DMS153 (cell line): ENCODE data around the gene IGF2R.
"Not testable (repeated sequence)": the region's sequence is repeated elsewhere in the genome, so short reads cannot be mapped to it uniquely, and the experiment has no call there.

Source experiments
- DNase-seq: peaks from one replicate; lab custom pipeline; 2025; lab: John Stamatoyannopoulos, UW

IGF2R gene

DNA sequence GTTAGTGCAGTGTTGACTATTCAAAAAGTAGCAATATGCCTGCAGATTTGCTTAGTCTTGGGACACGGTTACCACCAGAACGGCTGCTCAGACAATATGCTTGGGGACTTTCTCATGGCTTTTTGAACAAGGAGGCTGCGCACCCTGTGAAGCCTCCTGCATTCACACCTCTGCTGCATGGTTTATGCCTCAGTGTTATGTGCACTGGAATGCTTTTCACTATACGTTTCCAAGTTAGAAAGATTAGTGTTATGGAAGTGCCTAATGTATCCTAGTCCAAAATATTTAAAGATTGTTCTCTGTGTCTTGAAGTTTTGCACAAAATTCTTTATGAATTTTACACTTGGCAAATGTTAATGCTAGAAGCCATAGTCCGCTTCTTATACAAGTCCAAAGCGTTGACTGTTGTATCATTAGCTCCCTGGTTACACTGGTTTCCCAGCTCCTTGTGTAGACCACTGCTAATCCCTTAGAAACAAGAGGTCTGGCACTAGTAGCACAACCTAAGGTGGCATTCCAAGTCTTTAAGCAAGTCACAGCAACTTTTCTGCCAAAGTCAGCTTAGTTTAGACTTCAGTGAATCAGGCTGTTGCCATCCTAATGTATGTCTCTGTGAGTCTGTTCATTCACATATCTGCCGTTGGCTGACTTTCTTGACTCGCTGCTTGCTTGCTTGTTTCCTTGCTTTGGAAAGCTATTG lies 126.4 kb downstream of the IGF2R start:
- DNase-seq = no peak

DNA sequence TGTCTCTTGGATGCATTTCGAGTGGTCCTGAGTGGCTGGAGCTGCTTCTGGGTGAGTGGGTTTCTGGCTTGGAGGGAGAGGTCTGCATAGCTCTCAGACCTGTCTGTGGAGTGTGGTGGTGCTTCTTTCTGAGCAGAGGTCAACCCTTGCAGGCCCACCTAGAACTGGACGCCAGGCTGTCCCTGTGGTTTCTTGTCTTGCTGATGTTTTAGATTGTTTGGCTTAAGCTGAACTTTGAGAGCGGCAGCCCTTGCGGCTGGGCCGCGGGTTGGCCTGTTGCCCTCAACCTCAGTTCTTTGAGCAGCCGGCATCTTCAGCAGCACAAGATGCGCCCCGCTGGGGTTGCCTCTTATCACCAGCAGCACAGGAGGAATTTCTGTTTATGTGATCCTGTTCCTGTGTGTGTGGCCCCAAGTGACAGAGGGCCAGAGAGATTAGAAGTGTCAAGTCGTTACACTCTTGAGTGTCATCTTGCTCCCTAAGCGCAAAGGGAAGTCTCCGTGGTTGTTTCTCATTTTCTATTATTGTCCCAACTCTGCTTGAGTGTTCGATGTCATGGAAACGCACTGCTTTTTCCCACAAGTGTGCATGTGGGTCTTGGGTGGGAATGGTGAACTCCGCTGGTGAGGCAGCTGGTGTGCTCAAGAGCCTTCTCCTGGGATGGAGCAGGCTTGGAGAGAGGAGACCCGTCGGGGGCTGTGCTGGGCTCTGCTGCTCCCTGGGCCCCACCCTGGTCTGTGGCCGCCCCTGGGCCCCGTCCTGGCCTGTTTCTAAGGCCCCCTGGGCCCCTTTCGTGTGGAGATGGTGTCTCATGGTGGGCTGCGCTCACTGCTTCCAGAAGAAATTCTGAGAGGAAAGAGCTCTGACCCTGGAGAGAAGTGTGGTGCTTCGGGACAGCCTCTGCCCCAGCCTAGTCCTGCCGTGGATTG lies 132.7 kb downstream of the IGF2R start:
- DNase-seq = no peak

DNA sequence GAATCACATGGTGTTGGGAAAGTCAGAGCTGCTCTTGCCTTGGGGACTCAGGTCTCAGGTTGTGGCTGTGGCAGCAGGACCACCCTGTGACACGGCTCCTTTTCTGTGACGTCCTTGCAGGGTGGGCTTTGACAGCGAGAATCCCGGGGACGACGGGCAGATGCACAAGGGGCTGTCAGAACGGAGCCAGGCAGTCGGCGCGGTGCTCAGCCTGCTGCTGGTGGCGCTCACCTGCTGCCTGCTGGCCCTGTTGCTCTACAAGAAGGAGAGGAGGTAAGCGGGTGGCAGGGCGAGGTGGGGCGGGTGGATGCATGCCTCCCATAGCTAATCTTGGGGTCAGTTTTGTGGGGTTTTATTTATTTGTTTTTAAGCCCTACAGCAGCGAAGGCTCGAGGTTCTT lies 133.5 kb downstream of the IGF2R start:
- no peak for DNase-seq

DNA sequence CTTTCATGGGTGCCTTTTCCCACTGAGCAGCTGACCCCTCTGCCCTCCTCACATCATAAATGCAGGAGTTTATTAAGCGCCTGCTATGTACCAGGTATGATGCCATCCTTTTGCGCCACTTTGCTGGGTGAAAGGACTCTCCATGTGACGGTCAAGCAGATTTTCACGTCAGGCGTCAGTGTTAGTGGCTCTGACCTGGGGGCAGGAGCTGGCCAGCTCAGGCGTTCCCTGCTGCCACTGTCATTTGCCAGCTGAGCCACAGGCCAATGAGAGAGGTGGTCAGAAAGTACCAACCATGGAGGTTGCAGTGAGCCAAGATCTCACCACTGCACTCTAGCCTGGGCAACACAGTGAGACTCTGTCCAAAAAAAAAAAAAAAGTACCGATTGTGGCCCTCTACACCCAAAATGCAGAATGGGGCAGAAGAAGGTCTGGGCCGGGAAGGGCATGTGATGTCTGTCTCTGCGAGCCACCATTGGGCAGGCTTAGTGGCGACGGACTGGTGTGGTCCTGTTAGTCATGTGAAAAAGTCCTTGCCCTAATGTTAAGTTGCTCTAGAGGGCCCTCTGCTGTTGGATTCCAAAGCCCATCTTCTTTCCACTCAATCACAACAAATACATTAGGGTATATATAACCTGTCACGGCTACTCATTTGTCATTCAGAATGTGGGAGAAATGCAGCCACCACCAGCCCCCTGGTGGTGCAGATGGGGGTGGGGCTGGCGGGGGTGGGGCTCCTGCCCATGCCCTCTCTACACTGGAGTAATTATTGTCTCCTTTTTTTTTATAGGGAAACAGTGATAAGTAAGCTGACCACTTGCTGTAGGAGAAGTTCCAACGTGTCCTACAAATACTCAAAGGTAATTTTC lies 134.3 kb downstream of the IGF2R start:
- no peak for DNase-seq

DNA sequence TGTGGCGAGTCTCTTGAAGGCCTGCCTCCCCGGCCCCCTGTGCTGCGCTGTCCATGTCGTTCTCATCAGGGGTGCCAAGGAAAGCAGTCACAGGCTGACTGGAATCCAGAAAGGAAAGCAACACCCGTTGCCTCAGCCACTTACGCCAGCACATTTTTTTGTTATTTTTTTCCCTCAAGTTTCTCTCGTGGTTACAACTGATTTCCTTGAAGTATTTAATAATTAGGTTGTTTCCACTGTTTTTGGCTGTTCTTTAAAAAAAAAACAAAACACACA lies 134.9 kb downstream of the IGF2R start:
- no peak for DNase-seq

DNA sequence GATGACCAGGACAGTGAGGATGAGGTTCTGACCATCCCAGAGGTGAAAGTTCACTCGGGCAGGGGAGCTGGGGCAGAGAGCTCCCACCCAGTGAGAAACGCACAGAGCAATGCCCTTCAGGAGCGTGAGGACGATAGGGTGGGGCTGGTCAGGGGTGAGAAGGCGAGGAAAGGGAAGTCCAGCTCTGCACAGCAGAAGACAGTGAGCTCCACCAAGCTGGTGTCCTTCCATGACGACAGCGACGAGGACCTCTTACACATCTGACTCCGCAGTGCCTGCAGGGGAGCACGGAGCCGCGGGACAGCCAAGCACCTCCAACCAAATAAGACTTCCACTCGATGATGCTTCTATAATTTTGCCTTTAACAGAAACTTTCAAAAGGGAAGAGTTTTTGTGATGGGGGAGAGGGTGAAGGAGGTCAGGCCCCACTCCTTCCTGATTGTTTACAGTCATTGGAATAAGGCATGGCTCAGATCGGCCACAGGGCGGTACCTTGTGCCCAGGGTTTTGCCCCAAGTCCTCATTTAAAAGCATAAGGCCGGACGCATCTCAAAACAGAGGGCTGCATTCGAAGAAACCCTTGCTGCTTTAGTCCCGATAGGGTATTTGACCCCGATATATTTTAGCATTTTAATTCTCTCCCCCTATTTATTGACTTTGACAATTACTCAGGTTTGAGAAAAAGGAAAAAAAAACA lies 136.1 kb downstream of the IGF2R start:
- DNase-seq = no peak

DNA sequence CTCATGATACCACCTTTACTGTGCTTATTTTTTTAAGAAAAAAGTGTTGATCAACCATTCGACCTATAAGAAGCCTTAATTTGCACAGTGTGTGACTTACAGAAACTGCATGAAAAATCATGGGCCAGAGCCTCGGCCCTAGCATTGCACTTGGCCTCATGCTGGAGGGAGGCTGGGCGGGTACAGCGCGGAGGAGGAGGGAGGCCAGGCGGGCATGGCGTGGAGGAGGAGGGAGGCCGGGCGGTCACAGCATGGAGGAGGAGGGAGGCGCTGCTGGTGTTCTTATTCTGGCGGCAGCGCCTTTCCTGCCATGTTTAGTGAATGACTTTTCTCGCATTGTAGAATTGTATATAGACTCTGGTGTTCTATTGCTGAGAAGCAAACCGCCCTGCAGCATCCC lies 137.1 kb downstream of the IGF2R start:
- DNase-seq = no peak

DNA sequence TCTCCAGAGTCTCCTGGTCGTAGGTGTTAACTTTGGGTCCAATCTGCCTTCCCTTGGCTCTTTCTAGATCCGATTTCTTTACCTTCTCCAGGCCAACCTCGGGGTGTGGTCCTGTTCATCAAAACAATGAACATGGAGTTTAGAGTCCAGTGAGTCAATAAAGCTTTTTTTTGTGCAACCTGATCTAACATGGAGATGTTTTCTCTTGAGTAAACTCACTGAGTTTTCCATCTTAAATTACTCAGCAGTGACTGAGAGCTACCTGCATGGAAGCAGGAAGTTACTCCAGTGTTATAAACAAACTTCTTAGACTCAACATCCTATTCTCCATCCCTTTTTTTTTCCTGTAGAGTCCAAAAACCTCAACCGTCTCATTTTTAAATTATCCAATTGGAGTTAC lies 137.8 kb downstream of the IGF2R start:
- no peak for DNase-seq

DNA sequence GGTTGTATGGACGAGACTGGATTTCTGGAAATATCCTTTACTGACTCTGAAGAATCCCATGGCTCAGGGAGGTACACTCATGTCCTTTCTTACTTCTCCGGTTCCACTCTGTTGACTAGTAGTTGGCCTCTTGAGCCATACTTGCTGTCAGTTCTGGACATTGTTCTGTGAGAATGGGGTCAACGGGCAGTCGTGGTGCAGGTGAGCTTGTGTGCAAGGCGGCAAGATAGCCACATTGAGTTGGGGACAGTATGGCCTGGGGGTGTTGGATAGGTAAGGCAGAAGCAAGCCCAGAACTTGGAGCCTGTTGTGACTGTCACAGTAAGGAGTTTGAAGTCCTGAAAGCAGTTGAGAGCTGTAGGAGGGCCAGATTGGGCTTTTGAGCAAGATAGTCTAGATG lies 139.2 kb downstream of the IGF2R start:
- DNase-seq = no peak

DNA sequence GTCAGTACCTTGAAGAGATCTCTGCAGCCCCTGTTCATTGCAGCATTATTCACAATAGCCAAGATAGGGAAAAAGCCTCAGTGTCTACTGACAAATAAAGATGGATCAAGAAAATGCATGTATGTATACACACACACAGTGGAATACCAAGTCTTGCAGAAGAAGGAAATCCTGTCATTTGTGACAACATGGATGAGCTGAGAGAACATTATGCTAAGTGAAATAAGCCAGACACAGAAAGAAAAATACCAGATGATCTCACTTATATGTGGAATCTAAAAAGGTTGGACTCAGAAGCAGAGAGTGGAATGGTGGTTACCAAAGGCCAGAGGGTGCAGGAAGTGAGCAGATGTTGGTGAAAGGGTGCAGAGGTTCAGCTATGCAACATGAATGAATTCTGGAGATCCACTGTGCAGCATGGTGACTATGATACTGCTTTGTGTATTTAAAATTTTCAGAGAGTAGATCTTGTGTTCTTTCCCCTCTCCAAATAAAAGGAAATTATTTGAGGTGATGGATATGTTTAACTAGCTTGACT lies 141.8 kb downstream of the IGF2R start:
- DNase-seq = no peak

DNA sequence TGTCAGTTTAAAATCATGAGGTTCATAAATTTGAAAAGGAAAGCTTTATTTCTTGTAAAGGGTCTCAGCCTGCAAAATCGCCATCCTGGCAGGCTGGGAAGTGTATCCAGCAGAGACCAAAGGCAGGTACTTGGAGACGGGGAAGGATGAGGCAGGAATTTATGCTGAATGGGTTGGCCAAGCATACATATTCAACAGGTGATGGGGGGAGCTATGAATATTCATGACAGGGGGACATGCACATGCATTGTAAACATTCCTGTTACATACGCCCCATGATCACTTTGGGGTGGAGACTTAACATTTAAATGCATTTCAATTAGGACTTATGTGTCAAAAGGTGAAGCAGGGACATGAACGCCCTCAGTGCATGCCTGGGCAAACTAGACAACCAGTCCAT lies 142.9 kb downstream of the IGF2R start:
- DNase-seq = no peak

DNA sequence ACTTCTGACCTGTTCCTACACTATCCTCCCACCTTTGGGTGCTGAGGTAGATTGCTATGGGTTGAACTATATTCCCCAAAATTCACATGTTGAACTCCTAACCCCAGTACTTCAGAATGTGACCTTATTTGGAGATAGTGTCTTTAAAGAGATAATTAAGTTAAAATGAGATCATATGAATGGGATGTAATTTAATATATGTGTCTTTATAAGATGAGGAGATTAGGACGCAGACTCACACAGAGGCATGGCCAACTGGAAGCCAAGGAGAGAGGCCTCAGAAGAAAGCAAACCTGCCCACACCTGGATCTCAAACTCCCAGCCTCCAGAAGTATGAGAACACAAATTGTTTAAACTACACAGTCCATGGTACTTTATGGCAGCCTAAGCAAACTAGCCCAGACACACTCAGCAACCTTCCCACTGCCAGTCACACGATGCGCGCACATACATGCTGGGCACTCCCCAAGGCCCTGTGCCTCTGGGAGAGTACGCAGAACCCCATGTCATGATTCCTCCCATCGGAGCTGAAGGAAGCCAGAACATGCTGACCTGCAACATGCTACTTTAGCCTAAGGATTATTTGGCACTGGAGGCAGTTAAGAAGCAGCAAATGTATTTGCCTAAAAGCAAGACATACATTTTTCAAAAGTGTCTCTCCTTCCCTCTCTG lies 143.9 kb downstream of the IGF2R start:
- no peak for DNase-seq

DNA sequence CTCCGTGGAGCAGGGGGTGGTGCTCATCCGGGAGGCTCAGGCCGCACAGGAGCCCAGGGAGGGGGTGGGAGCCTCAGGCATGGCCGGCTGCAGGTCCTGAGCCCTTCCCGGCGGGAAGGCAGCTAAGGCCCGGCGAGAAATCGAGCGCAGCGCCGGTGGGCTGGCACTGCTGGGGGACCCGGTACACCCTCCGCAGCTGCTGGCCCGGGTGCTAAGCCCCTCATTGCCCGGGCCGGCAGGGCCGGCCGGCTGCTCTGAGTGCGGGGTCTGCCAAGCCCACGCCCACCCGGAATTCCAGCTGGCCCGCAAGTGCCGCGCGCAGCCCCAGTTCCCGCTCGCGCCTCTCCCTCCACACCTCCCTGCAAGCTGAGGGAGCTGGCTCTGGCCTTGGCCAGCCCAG lies 145.7 kb downstream of the IGF2R start:
- not testable (repeated sequence) for DNase-seq

DNA sequence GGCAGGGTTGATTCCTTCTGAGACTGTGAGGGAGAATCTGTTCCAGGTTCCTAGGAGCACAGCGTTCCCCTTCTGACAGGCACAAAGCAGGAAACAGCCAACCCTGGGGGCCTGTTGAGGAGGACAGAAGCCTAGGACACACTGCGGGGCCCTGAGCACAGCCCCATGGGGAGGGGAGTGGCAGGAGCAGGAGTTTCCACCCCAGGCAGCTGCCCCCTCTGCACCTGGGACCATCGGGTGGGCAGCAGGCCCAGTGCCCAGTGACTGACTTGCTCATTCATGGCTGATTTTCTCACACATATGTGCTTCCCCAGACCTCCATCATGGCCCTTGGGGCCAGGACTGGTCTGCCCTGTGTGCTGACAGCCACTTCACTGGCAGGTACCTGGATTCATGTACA lies 146.5 kb downstream of the IGF2R start:
- DNase-seq = no peak

DNA sequence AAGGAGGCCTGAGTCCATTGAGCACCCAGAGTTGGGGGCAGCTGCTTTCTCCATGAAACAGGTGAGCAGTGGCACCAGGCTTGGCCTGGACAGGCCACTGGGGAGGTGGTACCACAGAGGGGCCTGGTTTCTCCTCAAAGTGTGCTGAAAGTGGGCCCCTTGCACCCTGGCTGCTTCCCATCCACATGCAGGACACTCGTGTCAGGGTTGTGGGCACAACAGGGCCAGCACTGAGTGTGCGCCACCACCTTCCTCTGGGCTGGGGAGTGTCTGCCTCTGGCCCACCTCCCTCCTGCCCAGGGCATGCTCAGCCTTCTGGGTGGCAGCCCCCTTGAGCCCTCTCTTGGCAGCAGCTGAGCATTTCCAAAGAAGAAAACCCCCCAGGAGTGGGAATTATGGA lies 147.5 kb downstream of the IGF2R start:
- DNase-seq = no peak

DNA sequence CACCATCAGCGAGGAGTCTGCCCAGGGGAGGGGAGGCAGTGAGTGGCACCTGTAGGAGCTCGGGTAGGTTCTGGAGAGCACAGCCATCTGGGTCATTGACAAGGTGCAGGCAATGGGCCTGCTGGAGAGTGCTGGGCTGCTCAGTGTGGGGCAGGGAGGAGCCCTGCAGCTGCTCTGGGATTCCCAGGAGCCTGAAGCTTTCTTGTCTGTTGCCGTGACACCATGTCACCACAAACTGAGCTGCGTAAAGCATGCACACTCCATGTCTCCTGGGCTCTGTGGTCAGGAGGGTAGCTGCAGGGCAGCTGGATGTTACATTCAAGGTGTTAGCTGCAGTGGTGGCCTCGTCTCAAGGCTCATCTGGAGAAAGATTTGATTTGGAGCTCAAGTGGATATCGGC lies 148.3 kb downstream of the IGF2R start:
- DNase-seq = no peak

DNA sequence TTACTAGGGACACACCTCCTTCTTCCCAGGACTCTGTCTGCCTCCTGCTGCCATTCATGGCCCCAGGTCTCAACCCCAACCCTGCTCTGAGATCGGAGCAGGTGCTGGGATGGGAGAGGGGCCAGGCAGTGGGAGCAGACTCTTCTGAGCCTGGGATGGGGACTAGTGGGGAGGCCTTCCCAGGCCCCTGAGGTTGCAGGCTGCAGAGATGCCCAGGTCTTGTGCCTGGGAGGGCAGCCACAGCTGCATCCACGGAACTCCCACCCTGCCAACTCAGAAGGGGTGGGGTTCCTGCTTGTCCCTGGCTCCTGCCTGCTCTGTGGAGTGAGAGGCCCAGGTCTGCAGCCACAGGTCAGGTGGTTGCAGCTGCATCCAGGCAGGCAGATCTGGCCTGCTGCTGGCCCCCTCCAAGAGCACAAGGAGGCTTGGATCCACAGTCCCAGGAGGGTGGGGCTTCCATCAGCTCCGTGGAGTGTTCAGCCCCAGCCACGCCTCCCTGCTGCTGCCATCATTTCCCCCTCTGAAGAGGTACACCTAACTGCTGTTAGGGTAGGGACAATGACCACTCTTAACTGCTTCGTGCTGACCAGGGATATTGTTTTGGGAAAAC lies 149.8 kb downstream of the IGF2R start:
- DNase-seq = no peak

DNA sequence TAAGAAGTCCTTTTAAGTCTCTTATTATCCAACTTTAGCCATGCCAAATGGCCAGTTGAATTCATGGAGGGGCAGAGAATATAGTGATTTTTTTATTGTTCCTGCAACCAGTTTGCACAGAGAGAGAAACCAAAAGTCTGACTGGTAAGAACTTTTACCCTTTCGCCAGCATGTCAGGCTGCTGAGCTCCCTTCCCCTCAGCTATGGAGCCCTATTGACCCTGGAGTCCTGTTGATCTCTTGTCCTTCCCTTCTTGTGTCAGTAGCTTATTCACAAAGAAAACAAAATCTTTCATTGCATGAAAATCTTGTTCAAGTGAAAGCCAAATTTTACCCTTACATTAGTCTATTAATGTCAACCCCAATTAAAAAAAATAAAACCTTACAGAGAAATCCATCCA lies 151.2 kb downstream of the IGF2R start:
- DNase-seq = no peak

DNA sequence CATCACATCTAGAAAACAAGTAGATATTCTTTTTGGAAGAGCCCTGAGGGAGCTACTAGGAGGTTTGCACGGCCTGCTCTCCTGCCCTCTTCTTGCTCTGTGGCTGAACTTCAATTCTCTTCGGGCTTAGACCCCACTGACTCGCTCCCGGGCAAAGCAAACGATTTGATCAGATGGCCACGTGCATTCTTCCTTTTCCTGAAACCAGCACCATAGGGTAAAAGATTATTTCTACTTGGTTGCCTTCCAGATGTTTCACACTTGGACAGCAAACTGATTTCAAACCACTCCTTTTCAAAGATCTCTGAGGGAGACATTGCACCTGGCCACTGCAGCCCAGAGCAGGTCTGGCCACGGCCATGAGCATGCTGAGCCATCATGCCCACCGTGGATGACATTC lies 152.7 kb downstream of the IGF2R start, which contains the start of gene SLC22A1:
SLC22A1 (plus strand) TSS at position 258 of the 400 bp plus-strand sequence; CDS start at position 379, 121 bp downstream.
- DNase-seq = no peak

DNA sequence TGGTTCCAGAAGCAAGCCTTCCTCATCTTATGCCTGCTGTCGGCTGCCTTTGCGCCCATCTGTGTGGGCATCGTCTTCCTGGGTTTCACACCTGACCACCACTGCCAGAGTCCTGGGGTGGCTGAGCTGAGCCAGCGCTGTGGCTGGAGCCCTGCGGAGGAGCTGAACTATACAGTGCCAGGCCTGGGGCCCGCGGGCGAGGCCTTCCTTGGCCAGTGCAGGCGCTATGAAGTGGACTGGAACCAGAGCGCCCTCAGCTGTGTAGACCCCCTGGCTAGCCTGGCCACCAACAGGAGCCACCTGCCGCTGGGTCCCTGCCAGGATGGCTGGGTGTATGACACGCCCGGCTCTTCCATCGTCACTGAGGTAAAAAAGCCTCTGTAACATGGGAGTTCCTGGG lies 153.1 kb downstream of the IGF2R start:
- no peak for DNase-seq

DNA sequence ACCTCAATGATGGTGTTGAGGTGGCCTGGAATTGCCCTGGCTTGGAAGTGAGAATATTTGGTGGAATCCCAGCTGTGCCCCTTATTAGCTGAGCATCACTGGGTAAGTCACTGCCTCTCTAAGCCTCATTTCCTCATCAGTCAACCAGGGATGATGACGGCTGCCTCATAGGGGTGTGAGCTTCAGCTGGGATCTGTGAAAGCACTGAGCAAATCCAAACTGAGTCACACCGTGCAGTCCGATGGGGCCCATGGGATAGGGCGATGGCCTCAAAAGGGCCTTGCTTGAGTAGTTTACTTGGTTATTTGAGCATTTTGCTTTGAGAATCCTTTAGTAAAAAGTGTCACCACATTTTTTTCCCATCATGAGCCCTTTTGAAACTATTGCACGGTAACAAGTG lies 153.9 kb downstream of the IGF2R start:
- DNase-seq = no peak
